Stimulated activated CD8-positive, alpha-beta memory T cell treated with anti-CD3 and anti-CD28 coated beads, Interleukin-7, amount 100 ng/mL, for 4 hours (primary cell): Measurements from ENCODE around the gene RELCH.

ENCODE experiments used
- DNase-seq, 2 donors: peaks; one replicate each; pipeline ENCODE4 v3.0.0-alpha.2; 2020; ENCODE audit warnings: low read depth in 2 of 2

The RELCH gene

DNA sequence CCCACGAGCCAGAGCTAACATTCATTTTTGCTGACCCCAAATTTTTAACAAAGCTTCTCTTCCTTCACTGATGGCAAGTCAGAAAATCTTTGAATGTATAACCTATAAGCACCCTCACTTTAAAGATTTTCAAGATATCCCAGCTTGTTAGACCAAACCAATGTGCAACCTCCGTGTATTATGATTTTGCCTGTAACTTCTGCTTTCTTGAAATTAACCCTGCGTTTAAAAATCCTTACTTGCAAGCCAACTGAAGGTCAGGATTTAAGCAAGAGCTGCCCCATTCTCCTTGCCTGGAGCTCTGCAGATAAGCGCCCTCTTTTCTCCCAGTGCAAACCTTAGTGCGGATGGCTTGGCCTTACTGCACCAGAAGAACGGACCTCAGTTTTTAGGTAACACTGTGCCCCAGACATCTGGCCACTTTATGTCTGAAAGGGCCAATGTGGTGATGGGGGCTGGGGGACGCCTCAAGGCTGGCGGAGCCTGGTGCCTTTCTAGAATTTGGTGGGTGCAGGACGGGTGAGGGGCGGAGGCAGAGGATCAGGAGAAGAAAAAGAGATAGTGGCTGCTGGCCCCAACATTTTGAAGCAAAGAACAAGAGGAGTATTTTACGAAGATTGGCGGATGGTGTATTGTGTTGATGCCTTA, 137.2 kb downstream of the RELCH start:
- no peak for DNase-seq

DNA sequence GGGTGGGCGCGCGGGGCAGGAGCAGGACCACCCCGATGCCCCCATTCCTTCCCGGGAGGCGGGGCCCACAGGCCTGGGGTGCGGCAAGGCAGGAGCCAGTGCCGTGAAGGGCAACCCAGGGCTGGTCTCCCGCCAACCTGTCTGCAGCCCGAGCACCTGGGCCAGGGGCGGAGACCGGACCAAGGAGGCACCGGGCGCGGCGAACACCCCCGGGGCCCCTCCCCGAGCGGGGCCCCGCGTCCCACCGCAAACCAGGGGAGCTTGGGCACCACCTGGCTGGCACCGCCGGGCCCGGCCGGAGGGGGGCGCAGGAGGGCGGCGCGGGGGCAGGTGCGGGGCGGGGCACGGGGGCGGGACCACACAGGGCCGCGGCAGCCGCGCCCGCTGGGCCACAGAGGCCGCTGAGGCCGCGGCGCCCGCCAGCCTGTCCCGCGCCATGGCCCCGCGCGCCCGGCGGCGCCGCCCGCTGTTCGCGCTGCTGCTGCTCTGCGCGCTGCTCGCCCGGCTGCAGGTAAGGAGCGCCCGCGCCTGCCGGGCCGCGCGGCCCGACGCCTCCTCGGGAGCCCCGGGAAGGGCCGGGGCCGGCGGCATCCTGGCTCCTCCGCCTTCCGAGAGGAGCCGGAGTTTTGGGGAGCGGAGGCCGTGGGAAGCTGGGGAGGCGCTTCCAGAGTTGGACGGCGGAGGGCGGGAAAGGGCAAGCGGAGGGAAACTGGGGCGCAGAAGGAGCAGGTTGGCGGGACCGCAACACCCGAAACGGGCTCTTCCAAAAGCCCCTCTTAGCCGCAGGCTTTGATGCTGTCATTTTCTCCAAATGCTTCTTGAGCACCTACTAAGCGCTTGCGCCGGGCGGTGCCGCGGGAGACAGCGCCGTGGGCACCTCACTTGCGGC, 138.1 kb downstream of the RELCH start, which contains the start of gene TNFRSF11A:
TSS of gene TNFRSF11A (plus strand) at position 394 of the 889 bp plus-strand sequence. CDS start at position 437, 43 bp downstream.
- DNase-seq = peak in 1 of 2 donors; percentile 33

DNA sequence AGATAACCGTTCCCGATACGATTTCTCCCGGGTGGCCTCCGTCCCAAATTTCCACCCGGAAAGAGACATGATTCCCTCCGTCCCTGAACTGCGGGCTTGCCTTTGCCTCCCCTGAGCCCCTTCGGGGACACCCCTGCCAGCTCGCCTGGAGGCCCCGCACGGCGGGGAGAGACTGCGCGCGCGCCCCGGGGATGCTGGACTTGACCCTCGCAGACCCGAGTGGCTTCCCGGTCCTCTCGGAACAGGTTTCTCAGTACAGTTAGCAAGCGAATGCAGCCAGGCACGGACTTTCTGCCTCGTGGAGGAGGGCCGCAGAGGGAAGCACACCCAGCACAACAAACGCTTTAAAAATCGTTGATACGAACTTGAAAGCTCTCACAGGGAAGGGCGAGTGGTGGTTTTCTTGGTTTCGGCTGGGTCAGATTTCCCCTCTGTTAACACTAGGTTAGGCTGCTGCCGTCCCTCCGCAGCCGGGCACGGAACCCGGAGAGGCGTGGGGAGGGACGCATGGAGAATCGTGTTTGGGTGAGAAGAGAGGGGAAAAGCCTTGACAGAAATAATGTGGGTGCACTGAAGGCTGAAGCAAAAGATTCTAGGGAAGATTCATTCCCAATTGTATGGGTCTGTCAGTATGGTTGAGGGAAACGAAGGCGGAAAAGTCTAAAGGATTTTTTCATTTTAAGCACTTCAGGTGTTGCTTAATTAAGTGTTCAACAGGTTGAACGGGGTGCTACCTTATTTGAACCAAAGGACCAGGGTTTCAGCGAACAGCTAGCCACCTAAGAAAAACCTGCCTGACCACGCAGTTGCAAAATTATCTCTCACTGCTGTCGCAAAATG, 139.0 kb downstream of the RELCH start:
- DNase-seq = no peak

DNA sequence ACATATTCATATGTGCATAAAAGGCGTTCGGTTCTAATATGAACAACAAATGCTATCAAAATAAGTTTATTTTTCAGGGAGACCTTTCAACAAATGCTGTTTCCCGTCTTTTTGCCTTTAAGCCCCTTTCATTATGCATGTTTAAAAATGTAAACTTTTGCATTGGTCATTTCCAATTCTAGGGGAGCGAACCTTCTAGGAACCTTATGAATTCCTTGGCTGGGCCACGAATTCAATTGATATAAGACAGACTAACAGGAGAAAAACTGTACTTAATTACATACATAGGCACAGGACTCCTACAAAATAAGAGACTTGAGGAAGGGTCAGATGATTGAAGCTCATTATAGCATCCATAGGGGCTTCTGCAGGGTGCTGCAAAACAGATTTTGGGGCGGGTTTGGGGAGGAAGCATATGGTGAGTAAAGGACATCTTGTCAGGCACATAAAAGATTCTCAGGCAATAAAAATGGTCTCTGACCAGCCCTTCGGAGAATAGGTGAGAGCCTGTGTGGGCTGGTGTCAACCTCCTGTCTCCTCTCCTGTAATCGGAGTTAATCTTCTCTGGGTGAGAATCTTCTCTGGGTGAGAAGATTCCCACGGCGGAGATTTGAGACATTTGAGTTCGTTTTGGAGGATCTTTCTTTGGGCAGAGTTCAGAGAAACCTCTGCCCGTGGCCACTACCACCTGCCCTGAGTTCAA, 139.7 kb downstream of the RELCH start:
- DNase-seq = no peak

DNA sequence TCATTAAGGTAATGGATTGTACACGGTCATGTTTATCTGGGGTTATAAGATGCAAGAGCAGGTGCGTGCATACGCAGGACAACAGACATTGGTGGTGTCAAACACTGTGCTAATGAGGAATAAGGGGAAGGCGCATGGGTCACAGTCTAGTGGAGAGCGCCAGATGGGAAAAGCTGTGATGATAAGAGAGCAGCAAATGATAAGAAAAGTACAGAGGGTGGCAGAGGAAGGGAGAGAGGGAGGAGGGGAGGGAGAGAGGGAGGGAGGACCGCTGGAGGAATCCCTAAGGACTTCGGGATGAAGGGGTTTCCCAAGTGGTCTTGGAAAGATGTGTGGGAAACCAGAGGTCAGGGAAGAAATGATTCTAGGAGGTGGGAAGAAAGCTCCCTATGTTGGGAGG, 140.9 kb downstream of the RELCH start:
- no peak for DNase-seq

DNA sequence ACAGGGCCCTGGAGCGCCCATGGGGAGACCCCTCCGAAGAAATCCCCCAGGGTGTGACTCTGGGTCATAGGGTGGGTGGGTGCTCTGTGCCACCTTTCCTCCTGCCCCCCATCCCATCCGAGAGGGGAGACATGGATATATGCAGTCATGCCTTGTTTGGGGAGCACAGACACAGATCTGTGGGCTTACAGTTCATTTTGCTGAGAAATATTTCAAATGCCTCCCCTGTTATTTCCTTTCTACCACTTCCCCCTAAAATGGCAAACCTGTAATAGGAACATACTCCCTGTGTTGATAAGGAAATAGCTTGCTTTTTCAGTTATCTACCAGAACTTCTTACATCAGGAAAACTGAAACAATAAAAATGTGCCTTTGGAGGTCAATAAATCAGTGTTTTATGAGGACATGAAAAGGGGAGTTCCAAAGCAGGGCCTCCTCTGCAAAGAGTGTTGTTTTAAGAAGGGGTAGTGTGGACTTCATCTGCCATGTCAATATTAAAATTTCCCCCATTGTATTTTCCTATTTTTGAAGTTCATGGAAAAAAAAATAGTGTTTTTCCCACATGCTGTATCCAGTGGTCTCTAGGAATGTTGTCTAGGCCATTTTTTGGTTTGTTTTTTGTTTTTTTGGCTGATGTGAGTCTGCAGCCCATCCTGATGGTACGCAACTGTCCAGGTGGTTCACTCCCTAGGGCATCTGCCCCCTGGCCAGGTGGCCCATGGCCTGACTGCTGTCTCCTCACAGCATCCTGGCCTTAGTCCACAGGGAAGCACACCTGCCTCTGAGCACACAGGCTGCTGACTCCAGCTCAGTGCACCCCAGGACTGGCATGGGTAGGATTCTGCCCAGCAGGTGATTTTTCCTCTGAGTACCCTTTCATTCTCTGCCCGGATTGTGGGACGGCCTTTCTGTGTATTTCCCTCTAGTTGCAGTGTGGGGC, 141.8 kb downstream of the RELCH start:
- no peak for DNase-seq

DNA sequence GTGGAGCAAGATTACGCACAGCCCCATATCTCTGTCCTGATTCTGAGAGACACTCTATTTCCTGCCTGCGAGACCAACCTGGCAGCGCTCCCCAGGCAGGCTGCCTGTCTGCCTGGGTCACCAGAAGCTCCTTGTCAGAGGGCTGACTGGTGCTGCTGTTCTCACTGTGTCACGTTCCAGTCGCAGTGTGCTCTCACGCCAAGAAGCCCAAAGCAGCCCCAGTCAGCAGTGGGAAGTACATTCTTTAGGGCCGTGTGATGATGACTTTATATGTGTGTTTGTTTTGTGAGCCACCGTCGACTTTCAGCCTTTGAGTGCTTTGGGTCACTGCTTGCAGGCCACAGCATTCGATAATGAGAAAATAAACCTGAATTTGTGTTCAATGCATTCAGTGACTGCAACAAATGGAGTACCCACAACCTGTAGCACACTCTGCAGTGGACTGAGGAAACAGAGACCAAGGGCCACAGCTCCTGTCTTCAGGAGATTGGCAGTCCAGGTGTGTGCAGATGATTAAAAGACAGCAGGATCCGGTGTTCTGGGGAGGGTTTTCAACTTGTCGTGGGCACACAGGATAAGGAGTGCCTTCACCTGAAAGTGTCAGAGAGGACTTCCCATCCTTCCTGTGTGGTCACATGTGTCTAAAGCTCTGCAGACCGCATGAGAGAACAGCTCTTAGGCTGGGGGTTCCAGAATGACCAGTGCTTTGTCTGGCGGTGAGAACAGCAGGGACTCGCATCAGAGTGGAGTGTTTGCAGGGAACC, 142.8 kb downstream of the RELCH start:
- DNase-seq = no peak

DNA sequence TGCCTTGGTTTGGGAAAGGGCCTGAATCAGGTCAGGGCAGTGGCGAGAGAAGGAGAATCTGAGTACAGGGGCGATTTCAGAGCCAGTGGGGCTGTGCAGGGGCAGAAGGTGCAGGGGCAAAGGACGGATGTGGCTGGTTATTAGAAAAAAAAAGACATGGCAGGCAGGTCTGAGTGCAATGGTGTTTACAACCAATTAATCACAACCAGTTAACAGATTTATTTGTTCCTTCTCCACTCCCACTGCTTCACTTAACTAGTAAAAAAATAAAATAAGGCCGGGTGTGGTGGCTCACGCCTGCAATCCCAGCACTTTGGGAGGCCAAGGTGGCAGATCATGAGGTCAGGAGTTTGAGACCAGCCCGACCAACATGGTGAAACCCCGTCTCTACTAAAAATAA, 143.6 kb downstream of the RELCH start:
- no peak for DNase-seq

DNA sequence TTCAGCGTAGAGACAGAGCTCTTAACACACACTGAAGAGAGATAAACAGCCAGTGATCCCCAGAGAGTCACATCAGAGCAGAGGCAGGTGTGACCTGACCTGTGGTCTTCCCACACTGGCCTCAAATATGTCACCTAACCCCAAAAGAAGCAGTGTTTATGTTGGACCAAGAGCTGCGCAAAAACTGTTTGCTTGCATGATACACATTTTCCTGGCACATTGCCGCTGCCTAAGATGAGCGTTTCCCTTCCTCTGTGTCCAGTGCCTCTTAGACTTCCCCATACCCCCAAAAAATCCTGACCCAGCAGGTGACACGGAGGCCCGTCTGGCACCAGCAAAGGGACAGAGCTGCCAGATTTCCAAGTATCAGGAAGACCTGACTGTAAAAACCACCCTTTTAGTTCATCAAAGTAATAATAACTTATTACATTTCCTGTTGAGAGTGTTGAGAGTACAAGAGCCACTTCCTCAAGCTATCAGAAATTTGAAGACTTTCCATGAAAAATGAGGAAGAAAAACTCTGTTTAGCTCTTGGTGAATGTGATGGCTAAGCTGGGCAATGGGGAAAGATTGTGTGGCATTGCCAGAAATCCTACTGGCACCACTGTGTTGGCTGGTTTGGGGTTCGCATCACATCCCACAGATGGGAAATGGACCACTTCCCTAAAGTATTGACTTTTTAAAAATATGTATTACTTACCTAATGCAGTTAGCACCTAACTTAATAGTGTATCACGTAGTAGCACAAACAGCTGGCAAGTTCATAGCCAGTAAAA, 144.7 kb downstream of the RELCH start:
- DNase-seq = no peak

DNA sequence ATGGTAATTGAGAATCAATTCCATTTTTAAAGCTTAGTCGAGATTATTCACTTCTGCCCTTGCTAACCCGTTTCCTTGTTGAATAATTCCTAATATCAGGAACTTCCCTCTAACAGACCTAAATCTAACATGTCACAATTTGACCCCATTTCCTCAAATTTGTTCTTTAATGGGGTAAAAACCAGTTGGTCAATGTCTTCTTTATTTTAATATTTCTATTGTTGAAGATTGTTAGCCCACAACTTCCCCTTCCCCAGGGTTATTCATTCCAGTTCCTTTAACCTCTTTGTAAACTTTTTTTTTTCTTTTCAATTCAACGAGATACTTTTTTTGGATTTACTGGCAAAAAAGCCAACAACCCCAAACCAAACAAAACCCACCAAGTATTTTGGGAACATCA, 145.4 kb downstream of the RELCH start:
- DNase-seq = no peak

DNA sequence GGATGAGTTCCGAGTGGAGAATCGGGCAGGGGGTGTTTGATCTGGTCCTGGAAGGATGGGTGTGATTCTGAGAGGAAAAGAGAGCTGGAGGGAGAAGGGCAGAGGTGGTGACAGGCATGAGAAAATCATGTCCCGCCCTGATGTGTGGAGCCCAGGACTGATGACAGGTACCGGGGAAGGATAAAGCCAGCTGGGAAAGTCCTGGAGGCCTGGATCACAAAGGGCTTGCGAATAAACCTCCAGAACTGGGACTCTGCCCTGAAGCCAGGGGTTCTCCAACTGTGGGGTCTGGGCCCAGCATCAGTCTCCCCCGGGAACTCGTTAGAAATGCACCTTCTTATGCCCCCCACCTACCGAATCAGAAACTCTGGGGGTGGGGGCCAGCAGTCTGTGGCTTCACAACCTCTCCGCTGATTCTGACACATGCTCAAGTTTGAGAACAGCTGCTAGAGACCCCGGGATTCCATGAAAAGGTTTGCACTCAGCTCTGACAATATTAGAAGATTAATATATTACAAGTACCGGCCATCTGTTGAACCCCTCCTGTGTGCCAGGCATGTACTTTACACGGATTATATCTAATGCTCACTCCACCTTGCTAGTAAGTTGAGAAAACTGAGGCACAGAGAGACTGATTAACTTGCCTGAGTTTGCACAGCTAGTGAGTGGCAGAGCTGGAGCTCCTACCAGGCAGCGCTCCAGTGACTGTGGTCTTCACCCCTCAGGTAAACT, 146.1 kb downstream of the RELCH start:
- DNase-seq = no peak

DNA sequence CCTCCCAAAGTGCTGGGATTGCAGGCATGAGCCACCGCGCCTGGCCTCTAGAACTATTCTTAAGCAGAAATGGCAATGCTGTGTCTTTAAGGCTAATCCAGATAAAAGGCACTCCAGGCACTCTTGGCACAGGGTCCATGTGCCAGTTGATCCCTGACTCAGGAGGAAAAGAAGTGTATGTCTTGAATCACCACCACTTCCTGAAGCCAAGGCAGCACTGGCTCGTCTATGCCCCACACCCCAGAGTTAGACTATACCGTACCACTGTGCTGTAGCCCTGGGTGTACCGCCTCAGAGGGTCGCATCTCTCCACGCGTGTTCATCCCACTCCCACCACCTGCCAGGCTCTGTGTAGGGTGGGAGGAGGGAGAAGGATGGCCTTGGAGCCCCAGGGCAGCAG, 147.1 kb downstream of the RELCH start:
- no peak for DNase-seq

DNA sequence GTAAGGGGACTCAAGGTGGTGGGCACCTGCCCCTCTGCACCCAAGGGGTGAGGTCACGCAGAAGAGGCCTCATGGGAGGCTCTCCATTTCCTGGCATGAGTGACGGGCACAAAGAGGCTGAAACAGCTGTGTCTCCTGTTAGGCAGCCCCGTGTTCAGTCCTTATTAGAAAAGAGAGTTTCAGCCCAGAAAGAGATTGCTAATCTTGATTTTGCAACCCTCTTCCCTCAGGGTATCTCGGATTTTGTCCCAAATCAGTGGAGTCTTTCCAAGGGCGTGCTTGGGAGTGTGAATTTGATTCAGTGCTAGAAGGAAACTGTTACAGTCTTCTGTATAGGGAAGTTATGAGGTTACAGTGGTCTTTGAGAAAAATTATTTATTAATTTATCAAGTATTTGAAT, 148.4 kb downstream of the RELCH start:
- DNase-seq = no peak

DNA sequence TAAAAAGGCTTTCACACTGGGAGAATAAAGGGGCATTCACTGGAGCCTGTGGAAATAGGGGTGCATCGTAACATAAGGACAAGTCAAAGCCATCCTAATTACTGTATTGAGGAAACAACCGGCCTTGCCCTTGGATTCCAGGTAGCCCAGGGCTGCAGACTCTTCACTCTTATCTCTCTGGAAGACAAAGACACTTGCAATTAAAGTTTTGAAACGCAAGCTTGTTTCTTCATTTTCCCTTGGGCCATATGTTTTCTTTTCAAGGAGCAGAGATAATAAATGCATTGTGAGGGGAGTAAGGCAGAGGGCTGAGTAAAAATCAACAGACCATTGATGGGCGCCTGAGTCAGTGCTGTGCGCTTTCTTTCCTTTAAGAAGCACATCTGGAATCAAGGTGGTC, 149.6 kb downstream of the RELCH start:
- DNase-seq = no peak

DNA sequence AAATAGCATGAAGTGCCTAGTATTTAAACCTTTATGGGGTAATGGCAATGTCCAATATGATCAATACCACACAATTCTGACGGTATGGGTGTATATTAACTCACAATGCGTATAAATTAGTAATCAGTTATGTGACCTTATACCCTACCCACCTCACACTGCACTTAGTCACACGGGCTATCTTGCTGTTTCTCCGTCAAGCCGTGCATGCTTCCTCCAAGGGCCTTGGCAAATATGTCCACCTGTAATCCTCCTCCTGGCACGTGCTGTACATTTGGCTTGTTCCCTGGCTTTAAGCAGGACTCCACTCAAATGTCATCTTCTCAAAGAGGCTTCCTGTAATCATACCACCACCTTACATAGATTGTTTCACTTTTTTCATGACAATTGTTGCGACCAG, 150.3 kb downstream of the RELCH start:
- DNase-seq = no peak

DNA sequence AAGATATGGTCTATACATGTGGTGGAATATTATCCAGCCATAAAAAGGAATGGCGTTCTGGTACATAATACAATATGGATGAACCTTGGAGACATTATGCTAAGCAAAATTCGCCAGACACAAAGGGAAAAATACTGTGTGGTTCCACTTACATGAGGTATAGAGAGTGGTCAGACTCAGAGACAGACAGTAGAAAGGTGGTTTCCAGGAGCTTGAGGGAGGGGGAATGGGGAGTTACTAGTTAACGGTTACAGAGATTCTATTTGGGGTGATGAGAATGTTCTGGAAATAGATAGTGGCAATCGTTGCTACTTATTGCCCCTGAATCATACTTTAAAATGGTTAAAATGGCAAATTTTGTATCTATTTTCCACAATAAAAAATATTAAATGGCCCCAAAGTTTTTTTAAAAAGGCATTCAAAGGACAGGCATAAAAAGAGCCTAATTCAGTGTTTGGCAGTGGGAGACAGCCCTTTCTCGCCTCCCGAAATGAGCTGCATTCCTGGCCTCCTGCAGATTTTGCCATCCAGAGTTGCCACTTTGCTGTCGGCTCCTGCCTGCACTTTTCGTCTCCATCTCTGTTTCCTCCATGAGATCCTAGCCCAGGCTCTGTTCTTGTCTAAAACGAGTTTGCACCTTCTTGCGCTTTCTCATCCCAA, 151.5 kb downstream of the RELCH start:
- DNase-seq = no peak

DNA sequence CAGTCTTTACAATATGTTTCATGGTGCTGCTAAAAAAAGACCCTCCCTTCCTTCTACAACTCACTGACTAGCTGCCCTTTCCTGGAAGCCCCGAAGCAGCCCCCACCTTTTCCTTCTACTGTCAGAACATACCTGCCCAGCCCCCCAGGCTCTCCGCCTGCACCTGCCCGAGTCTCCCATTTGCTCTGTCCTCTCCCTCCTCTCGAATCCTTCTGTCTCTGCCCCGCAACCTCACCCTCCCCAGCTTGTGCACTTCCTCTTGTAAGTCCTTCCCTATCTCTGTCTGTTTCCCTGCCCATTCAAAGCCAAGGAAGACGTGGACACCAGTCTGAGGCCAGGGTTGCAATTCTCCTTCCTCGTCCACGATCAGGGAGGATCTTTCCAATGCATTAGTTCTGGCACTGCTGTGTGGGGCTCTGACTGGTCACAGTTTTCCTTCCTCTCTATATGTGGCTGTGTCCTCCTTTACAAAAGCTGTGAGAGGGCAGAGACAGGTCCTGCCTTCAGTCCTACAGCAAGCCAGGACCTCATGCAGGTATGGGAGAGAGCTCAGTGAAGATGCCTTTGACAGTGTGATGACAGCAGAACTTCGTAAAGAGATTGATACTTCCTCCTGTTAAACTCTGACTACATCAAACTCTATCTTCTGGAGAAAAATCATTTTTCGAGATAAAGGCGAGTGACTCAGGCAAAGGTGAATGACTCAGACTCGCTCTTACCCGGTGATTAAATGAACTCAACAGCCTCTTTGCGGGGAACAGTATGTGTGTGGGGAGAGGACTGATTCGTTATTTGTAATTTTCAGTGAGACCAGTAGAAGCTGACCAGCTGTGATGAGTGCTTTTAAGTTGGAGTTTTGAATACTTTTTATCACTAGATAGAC, 152.3 kb downstream of the RELCH start:
- DNase-seq = no peak
